HFF-Myc (cell line): Measurements from ENCODE around the gene CDC5L.

Source experiments
- DNase-seq: peaks from one replicate; pipeline ENCODE4 v3.0.0-alpha.2; 2011; ENCODE audit warnings: low read depth; ENCODE audit errors: extremely low read depth
- H3K4me3 ChIP-seq: replicated peaks from 2 replicates; pipeline ENCODE4 v1.5.1; 2011; ENCODE audit warnings: low read depth, mild to moderate bottlenecking, control low read depth, low read length
- CTCF ChIP-seq: IDR thresholded peaks from 2 replicates; pipeline ENCODE4 v1.5.1; 2012; ENCODE audit warnings: mild to moderate bottlenecking, low read depth, low read length, control low read depth; ENCODE audit errors: missing control alignments

CDC5L gene

GRCh38 chr6:44466955-44467354 is 79.4 kb downstream of the CDC5L start:
- H3K4me3 ChIP-seq: no peak overlapping the region
- no peak for TF ChIP-seq CTCF
- no peak for DNase-seq

- no peak for TF ChIP-seq CTCF
These were observed 81.3 kb downstream of the CDC5L start for GRCh38 chr6:44468835-44469234.

GRCh38 chr6:44470115-44470464 is 82.6 kb downstream of the CDC5L start:
- H3K4me3 ChIP-seq: no peak overlapping the region
- DNase-seq: no peak
- no peak for TF ChIP-seq CTCF

More at GRCh38 chr6:44468835-44469234, 81.3 kb downstream of the CDC5L start:
- no peak for DNase-seq
- H3K4me3 ChIP-seq: no peak overlapping the region

- no peak for DNase-seq
- no peak for TF ChIP-seq CTCF
These were observed 83.2 kb downstream of the CDC5L start for GRCh38 chr6:44470746-44471145.

GRCh38 chr6:44471271-44471981 is 83.9 kb downstream of the CDC5L start:
- no peak for DNase-seq
- TF ChIP-seq CTCF: no peak
- no peak overlapping the region for H3K4me3 ChIP-seq

More at GRCh38 chr6:44470746-44471145, 83.2 kb downstream of the CDC5L start:
- H3K4me3 ChIP-seq: no peak overlapping the region

GRCh38 chr6:44472250-44472945 is 84.9 kb downstream of the CDC5L start:
- no peak for TF ChIP-seq CTCF
- H3K4me3 ChIP-seq: no peak overlapping the region
- no peak for DNase-seq
